ENCODE data around the gene CLIP2. TPM values are rescaled to one million over a fixed set of nuclear protein-coding genes. Genes with fewer than 3 reads are reported as not detected.
"Not testable (repeated sequence)": the region's sequence is repeated elsewhere in the genome, so short reads cannot be mapped to it uniquely, and the experiment has no call there.

CLIP2 gene
- total RNA-seq, 1 donor from 2014 or later = 1.2 TPM

GRCh38 chr7:74430409-74430808 is 141.2 kb downstream of the CLIP2 start:
- H3K4me1 Mint-ChIP-seq = not testable (repeated sequence)

DNA sequence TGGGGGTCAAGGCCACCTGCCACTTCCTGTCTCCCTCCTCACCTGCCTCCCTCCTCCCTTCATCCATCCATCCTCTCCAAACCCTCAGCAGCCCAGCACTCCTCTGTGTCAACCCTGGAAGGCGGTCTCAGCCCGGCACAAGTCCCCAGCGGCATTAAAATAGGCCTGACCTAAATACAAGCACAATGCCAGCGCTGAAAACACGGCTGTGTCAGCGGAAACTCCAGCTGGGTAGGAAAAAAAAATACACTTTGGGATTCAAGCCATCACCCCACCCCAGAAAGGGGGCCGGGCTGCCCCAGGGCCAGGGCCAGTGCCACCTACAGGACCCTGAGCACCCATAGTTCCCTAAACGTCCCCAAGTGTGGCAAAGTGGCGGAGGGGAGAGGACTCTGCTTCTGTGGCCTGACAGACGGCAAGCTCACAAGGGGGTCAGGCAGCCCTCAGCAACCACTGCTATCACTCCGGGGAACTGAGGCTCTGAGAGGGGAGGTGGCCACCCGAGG is 141.8 kb downstream of the CLIP2 start:
- Mint-ChIP-seq H3K36me3 (ENCODE audit: low read depth) (no peaks in the 10 kb centered on the region), H3K27me3 (no peaks in the 10 kb centered on the region), H3K4me1 (no peaks in the 10 kb centered on the region), H3K27ac (no peak overlapping the region), H3K4me3 (no peak overlapping the region), H3K9me3 (no peaks in the 10 kb centered on the region)
- intact Hi-C loops (cut with micrococcal nuclease) = no loop called here
- no peak for DNase-seq

More at GRCh38 chr7:74430409-74430808, 141.2 kb downstream of the CLIP2 start:
- H3K4me3 Mint-ChIP-seq; H3K9me3 Mint-ChIP-seq; DNase-seq; intact Hi-C loops (cut with micrococcal nuclease); H3K27ac Mint-ChIP-seq; H3K36me3 Mint-ChIP-seq (ENCODE audit: low read depth); H3K27me3 Mint-ChIP-seq: not testable (repeated sequence)

DNA sequence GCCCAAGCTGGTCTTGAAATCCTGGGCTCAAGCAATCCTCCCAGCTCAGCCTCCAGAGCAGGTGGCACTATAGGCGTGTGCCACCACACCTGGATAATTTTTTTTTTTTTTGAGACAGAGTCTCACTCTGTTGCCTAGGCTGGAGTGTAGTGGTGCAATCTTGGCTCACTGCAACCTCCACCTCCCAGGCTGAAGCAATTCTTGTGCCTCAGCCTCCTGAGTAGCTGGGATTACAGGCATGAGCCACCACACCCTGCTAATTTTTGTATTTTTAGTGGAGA is 148.0 kb downstream of the CLIP2 start:
- H3K4me3 Mint-ChIP-seq; H3K4me1 Mint-ChIP-seq; H3K9me3 Mint-ChIP-seq; H3K27ac Mint-ChIP-seq; intact Hi-C loops (cut with micrococcal nuclease); DNase-seq; H3K36me3 Mint-ChIP-seq (ENCODE audit: low read depth); H3K27me3 Mint-ChIP-seq: not testable (repeated sequence)

GRCh38 chr7:74438327-74438726 is 149.1 kb downstream of the CLIP2 start:
- peaks cover 6% of the 10 kb centered on the region for H3K9me3 Mint-ChIP-seq
- no peaks in the 10 kb centered on the region for H3K36me3 Mint-ChIP-seq (ENCODE audit: low read depth)

DNA sequence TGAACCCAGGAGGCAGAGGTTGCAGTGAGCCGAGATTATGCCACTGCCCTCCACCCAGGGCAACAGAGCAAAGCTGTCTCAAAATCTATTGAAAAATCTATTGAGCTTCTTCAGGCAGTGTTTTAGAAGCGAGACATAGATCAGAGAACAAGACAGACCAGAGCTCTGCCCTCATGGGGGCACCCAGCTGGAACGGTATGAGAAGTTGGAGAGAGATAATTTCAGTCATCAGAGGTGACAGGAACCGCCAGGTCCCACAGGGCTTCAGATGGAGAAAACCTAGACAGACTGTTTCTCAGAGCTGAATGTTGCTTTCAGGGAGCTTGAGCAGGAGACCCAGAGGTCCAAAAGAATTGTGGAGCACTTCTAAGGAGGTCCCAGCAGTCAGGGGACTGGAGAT is 150.3 kb downstream of the CLIP2 start:
- intact Hi-C loops (cut with micrococcal nuclease) = no loop called here
- Mint-ChIP-seq H3K36me3 (ENCODE audit: low read depth) (no peaks in the 10 kb centered on the region), H3K27ac (no peak overlapping the region), H3K4me3 (no peak overlapping the region), H3K27me3 (no peaks in the 10 kb centered on the region), H3K4me1 (no peaks in the 10 kb centered on the region), H3K9me3 (peaks cover 6% of the 10 kb centered on the region)
- no peak for DNase-seq

More at GRCh38 chr7:74438327-74438726, 149.1 kb downstream of the CLIP2 start:
- intact Hi-C loops (cut with micrococcal nuclease) = no loop called here
- H3K4me3 Mint-ChIP-seq = no peak overlapping the region
- DNase-seq = no peak
- H3K4me1 Mint-ChIP-seq = no peaks in the 10 kb centered on the region
- no peak overlapping the region for H3K27ac Mint-ChIP-seq
- H3K27me3 Mint-ChIP-seq = no peaks in the 10 kb centered on the region

DNA sequence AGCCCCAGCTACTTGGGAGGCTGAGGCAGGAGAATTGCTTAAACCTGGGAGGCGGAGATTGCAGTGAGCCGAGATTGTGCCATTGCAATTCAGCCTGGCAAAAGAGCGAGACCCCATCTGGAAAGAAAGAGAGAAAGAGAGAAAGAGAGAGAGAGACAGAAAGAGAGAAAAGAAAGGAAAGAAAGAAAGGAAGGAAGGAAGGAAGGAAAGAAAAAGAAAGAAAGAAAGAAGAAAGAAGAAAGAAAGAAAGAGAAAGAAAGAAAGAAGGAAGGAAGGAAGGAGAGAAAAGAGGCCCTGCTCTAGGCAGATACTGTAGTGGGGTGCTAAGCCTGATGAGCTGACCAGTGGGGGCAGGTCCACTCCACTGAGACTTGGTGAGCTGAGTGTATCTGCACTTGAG is 150.9 kb downstream of the CLIP2 start:
- H3K27ac Mint-ChIP-seq; H3K4me1 Mint-ChIP-seq; H3K27me3 Mint-ChIP-seq; H3K36me3 Mint-ChIP-seq (ENCODE audit: low read depth); intact Hi-C loops (cut with micrococcal nuclease); DNase-seq; H3K4me3 Mint-ChIP-seq; H3K9me3 Mint-ChIP-seq: not testable (repeated sequence)

GRCh38 chr7:74441801-74442200 is 152.6 kb downstream of the CLIP2 start:
- no peaks in the 10 kb centered on the region for H3K4me1 Mint-ChIP-seq
- intact Hi-C loops (cut with micrococcal nuclease) = no loop called here
- H3K9me3 Mint-ChIP-seq = peaks cover 6% of the 10 kb centered on the region
- H3K27me3 Mint-ChIP-seq = no peaks in the 10 kb centered on the region
- H3K4me3 Mint-ChIP-seq = no peak overlapping the region
- DNase-seq = no peak
- H3K27ac Mint-ChIP-seq = no peak overlapping the region
- H3K36me3 Mint-ChIP-seq (ENCODE audit: low read depth) = no peaks in the 10 kb centered on the region

DNA sequence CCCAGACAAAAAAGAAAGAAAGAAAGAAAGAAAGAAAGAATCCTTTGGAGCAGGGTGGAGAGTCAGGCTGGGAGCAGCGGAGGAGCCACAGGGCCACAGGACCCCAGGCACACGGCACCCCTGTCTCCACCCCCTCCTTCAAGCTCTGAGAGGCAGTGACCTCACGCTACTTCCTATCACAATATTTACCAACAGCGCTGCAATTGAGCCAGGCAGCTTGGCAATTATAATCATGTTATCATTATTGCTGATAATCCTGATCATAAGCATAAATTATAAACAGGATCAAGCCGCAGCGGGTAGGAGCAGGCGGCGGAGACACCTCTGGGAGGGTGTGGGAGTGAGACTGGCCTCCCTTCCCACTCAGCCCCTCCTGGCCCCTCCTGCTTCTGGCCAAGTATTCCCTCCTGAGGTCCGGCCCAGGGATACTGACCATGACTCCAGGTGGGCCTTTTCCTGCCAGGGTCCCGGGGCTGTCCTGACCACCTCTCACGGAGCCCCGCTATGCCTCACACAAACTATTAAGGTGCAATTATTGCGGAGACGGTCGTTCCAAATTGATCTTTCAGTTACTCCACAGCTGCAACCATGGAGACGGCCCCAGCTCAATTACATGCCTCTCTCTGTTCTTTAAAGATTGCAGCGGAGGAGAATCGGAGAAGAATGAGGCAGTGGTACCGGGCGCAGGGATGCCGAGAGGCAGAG is 154.5 kb downstream of the CLIP2 start:
- intact Hi-C loops (cut with micrococcal nuclease) = no loop called here
- Mint-ChIP-seq H3K27ac (no peak overlapping the region), H3K36me3 (ENCODE audit: low read depth) (no peaks in the 10 kb centered on the region), H3K27me3 (no peaks in the 10 kb centered on the region), H3K9me3 (no peaks in the 10 kb centered on the region), H3K4me1 (no peaks in the 10 kb centered on the region), H3K4me3 (no peak overlapping the region)
- DNase-seq = no peak

- Mint-ChIP-seq H3K9me3 (no peaks in the 10 kb centered on the region), H3K27me3 (peaks cover 14% of the 10 kb centered on the region), H3K36me3 (ENCODE audit: low read depth) (no peaks in the 10 kb centered on the region), H3K4me1 (peaks cover 13% of the 10 kb centered on the region), H3K27ac (no peak overlapping the region), H3K4me3 (no peak overlapping the region)
- no peak for DNase-seq
- intact Hi-C loops (cut with micrococcal nuclease) = no loop called here
Measured at GRCh38 chr7:74449144-74449543, 159.9 kb downstream of the CLIP2 start.

DNA sequence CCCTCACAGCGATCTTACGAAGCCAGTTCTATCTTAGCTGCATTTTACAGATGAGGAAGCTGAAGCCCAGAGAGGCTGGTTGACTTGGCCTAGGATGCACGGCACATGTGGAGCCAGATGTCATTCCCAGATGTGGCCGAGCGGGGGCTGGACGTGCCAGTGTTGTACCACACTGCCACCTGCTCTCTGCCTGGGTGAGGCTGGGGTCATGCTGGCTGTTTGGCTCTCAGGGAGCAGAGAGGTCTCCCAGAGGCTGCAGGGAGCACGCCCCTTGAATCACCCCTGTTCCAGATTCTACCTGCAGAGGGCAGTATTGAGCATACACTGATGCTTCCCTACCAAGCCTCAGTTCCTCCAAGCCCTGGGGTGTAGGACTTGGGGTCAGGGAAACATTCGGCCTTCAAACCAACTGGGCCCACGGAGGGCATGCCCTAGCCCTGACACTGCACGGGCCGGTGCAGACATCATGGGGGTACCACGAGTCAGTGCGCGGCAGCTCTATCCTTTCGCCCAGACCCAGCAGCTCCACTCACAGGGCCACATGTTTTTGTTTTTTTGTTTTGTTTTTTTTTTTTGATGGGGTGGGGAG is 160.7 kb downstream of the CLIP2 start:
- Mint-ChIP-seq H3K27me3 (peaks cover 15% of the 10 kb centered on the region), H3K4me3 (no peak overlapping the region), H3K4me1 (peaks cover 13% of the 10 kb centered on the region), H3K27ac (no peak overlapping the region), H3K9me3 (no peaks in the 10 kb centered on the region), H3K36me3 (ENCODE audit: low read depth) (no peaks in the 10 kb centered on the region)
- intact Hi-C loops (cut with micrococcal nuclease) = loop anchor here (1.0 to 5.0 kb wide), 2 partner anchors 116 to 368 kb away; partner anchors contain the start of gene LIMK1
- DNase-seq = peak; percentile 91

DNA sequence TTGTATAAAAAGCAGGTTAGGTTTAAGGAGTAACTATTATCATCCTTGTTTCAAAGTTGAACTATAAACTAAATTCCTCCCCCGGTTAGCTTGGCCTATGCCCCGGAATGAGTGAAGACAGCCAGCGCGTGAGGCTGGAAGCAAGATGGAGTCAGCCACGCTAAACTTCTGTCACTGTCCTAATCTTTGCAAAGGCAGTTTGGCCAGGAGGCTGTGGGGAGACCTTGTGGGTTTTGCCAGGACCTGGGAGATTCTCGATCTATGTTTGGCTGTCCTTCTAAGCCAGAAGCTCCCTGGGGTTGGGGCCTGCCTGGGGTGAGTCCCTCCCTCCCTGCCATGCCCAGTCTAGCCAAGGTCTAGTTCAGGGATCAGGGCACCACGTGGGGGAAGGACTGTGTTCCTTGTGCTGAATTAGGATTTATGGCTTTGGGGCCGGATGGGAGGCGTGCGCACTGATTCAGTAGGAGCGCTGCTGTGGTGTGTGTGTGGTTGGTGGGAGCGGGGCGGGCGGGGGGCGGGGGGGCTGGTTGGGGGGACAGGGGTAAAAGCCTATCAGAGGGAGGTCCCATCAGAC is 163.6 kb downstream of the CLIP2 start:
- Mint-ChIP-seq H3K4me1 (peaks cover 13% of the 10 kb centered on the region), H3K9me3 (no peaks in the 10 kb centered on the region), H3K27ac (peak overlapping the region; percentile 88), H3K27me3 (peaks cover 21% of the 10 kb centered on the region), H3K4me3 (peak overlapping the region; percentile 81), H3K36me3 (ENCODE audit: low read depth) (no peaks in the 10 kb centered on the region)
- intact Hi-C loops (cut with micrococcal nuclease) = loop anchor here (2.0 to 5.0 kb wide), 2 partner anchors 204 to 371 kb away; partner anchors contain the start of genes GTF2I and LIMK1
- DNase-seq = no peak

GRCh38 chr7:74453322-74454011 is 164.3 kb downstream of the CLIP2 start, which contains the start of gene GTF2IRD1:
TSS of gene GTF2IRD1 (plus strand) at chr7:74453906. CDS start at chr7:74508081, 54,175 bp downstream.
- DNase-seq = peak; percentile 81
- intact Hi-C loops (cut with micrococcal nuclease) = loop anchor here (2.0 to 5.0 kb wide), 2 partner anchors 203 to 371 kb away; partner anchors contain the start of genes GTF2I and LIMK1
- H3K4me3 Mint-ChIP-seq = peak within 1 kb of the TSS; percentile 81
- H3K27me3 Mint-ChIP-seq = peaks cover 21% of the 10 kb centered on the region
- H3K4me1 Mint-ChIP-seq = peaks cover 13% of the 10 kb centered on the region
- peak within 1 kb of the TSS; percentile 88 for H3K27ac Mint-ChIP-seq
- H3K36me3 Mint-ChIP-seq (ENCODE audit: low read depth) = no peaks in the 10 kb centered on the region
- no peaks in the 10 kb centered on the region for H3K9me3 Mint-ChIP-seq

DNA sequence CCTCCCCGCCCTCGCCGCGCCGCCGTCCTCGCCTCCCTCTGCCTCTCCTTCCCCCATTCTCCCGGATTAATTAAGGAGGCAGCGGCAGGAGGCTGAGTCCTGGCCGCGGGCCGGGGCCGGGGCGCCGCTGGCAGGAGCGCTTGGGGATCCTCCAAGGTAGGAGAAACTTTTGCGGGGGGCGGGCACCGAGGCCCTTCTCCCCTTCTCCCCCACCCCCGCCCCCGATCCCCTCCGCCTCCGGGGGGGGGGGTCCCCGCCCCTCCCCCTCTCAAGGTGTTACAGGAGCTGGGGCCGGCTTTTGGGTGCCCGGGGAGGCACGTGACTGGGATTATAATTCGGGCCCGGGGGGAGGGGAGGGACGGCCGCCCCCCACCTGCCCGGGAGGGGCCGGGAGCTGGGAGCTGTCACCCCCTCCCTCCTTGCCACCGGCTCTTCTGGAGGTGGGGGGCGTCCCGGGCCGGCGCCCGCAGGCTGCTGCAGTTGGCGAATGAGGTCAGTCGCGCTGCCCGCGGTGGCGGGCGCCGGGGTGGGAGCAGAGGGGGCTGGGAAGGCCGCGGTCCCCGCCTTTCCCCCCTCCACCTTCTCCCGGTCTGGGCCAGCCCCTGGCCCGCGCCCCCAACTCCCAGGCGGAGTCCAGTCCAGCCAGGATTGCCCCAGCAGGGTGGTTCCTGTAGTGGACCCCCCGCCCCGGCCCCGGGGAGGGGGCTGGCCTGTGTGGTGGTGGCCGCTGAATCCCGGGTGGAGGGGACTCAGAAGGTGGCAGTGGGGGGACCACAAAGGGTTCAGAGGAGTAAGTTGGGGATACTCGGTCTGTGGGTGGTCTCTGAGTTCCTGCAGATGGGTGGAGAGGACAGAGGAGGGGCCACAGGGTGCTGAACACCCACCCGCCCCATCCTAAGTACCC is 165.1 kb downstream of the CLIP2 start:
- Mint-ChIP-seq H3K4me3 (peak overlapping the region; percentile 47), H3K9me3 (no peaks in the 10 kb centered on the region), H3K27ac (no peak overlapping the region), H3K27me3 (peaks cover 17% of the 10 kb centered on the region), H3K36me3 (ENCODE audit: low read depth) (no peaks in the 10 kb centered on the region), H3K4me1 (peaks cover 13% of the 10 kb centered on the region)
- intact Hi-C loops (cut with micrococcal nuclease) = loop anchor here (5.0 kb wide), 1 partner anchor 372 kb away; the partner anchor contains the start of gene LIMK1
- no peak for DNase-seq

Data from activated CD4-positive, alpha-beta T cell treated with anti-CD3 and anti-CD28 coated beads, Interleukin-2, amount 10 ng/mL, durations not matched to agents 24 days and 14 days (primary cell).